GM21786 (cell line): ENCODE data around the gene ERN1.

Experiments used
- ATAC-seq: cut with Tn5 transposase; IDR thresholded peaks from one replicate; pipeline ENCODE4 v1.9.1; 2021; ENCODE audit not compliant: unreplicated experiment

Gene ERN1

GRCh38 chr17:64158406-64158805 lies 28.5 kb upstream of the ERN1 start:
- no peak for ATAC-seq

- ATAC-seq = no peak
Measured at GRCh38 chr17:64157669-64158180, 27.8 kb upstream of the ERN1 start.

- no peak for ATAC-seq
Measured at GRCh38 chr17:64156670-64157069, 26.7 kb upstream of the ERN1 start.

- ATAC-seq = no peak
Measured at GRCh38 chr17:64155751-64156544, 26.0 kb upstream of the ERN1 start.

- ATAC-seq = no peak
Measured at GRCh38 chr17:64155129-64155528, 25.2 kb upstream of the ERN1 start.

- ATAC-seq = no peak
Measured at GRCh38 chr17:64154717-64155116, 24.8 kb upstream of the ERN1 start.

GRCh38 chr17:64154313-64154695 lies 24.4 kb upstream of the ERN1 start:
- no peak for ATAC-seq

- ATAC-seq = no peak
Measured at GRCh38 chr17:64153565-64154312, 23.8 kb upstream of the ERN1 start.

- ATAC-seq = no peak
Measured at GRCh38 chr17:64152428-64153125, 22.6 kb upstream of the ERN1 start.

GRCh38 chr17:64151016-64151368 lies 21.0 kb upstream of the ERN1 start:
- no peak for ATAC-seq

GRCh38 chr17:64150237-64151015 lies 20.5 kb upstream of the ERN1 start:
- ATAC-seq = no peak

- no peak for ATAC-seq
Measured at GRCh38 chr17:64149196-64149595, 19.3 kb upstream of the ERN1 start.

- ATAC-seq = no peak
Measured at GRCh38 chr17:64148699-64149098, 18.8 kb upstream of the ERN1 start.

GRCh38 chr17:64148017-64148631 lies 18.2 kb upstream of the ERN1 start:
- no peak for ATAC-seq

- no peak for ATAC-seq
Measured at GRCh38 chr17:64147110-64148016, 17.4 kb upstream of the ERN1 start.

- ATAC-seq = no peak
Measured at GRCh38 chr17:64146418-64147109, 16.6 kb upstream of the ERN1 start.

GRCh38 chr17:64145751-64146417 lies 15.9 kb upstream of the ERN1 start:
- peak; percentile 95 for ATAC-seq

- peak; percentile 6 for ATAC-seq
Measured at GRCh38 chr17:64145375-64145750, 15.4 kb upstream of the ERN1 start.
